GM12865 (cell line): Measurements from ENCODE around the gene COA5.

ENCODE experiments used
- DNase-seq: peaks from one replicate; pipeline ENCODE4 v3.0.0; 2010; ENCODE audit warnings: low read depth
- H3K4me3 ChIP-seq: 2 replicates; pipeline ENCODE4 v1.5.1; 2011; ENCODE audit warnings: mild to moderate bottlenecking, low read depth, low read length, control low read depth
- CTCF ChIP-seq: IDR thresholded peaks from 2 replicates; pipeline ENCODE4 v1.5.1; 2011; ENCODE audit warnings: low read length, control low read depth, low read depth, inconsistent platforms; ENCODE audit not compliant: insufficient read depth; ENCODE audit errors: missing control alignments

Gene COA5

GRCh38 chr2:98561902-98562695 is 46.2 kb downstream of the COA5 start:
- H3K4me3 ChIP-seq = no peak overlapping the region
- no peak for DNase-seq
- TF ChIP-seq CTCF = no peak

- DNase-seq = no peak
- no peak for TF ChIP-seq CTCF
- no peak overlapping the region for H3K4me3 ChIP-seq
Observed at GRCh38 chr2:98561018-98561417, 47.3 kb downstream of the COA5 start.

GRCh38 chr2:98560256-98560771 is 48.0 kb downstream of the COA5 start:
- H3K4me3 ChIP-seq = no peak overlapping the region
- DNase-seq = peak; percentile 12
- no peak for TF ChIP-seq CTCF

GRCh38 chr2:98559581-98559980 is 48.7 kb downstream of the COA5 start:
- no peak overlapping the region for H3K4me3 ChIP-seq
- peak; percentile 66 for DNase-seq
- no peak for TF ChIP-seq CTCF

- H3K4me3 ChIP-seq = no peak overlapping the region
- DNase-seq = no peak
- TF ChIP-seq CTCF = no peak
Observed at GRCh38 chr2:98558852-98559530, 49.3 kb downstream of the COA5 start.

GRCh38 chr2:98556344-98557033 is 51.8 kb downstream of the COA5 start:
- H3K4me3 ChIP-seq = no peak overlapping the region
- peak; percentile 52 for DNase-seq
- no peak for TF ChIP-seq CTCF
